H1 (cell line): ENCODE data around the gene IGSF23. TPM values are rescaled to one million over a fixed set of nuclear protein-coding genes. Genes with fewer than 3 reads are reported as not detected.

Source experiments
- CTCF ChIA-PET: fragments of 300-600 bp; sonication (Branson Sonifier 250); formaldehyde crosslinking; loops from one replicate; lab custom pipeline; 2021; ENCODE audit not compliant: partially characterized antibody; lab: Charles Lee
- POLR2A ChIA-PET: fragments of 300-600 bp; sonication (Branson Sonifier 250); formaldehyde crosslinking; loops from one replicate; lab custom pipeline; 2021; ENCODE audit warnings: inconsistent platforms; ENCODE audit not compliant: partially characterized antibody; lab: Charles Lee
- DNase-seq, 2 experiments: peaks; one replicate each; pipeline versions ENCODE4 v3.0.0 to v3.0.0-alpha.2; 2010 to 2022; ENCODE audit warnings: low spot score in 2 of 2, low read depth in 1 of 2, mixed read lengths in 1 of 2
- FAIRE-seq: peaks from 2 replicates; lab custom pipeline; 2011; peaks lifted over from hg19 to GRCh38; lab: Jason Lieb, UNC
- H2AFZ ChIP-seq: 2 replicates; pipeline ENCODE4 v1.8.1; 2012; ENCODE audit warnings: low read length, inconsistent platforms
- H2AK5ac ChIP-seq: 2 replicates; pipeline ENCODE4 v1.6.1; 2013; ENCODE audit warnings: low read depth, low read length
- H2BK120ac ChIP-seq: replicated peaks from 2 replicates; pipeline ENCODE3; 2013; ENCODE audit warnings: low read depth, low read length, inconsistent platforms
- H2BK12ac ChIP-seq: 2 replicates; pipeline ENCODE4 v1.6.1; 2013; ENCODE audit warnings: low read depth, low read length
- H2BK15ac ChIP-seq: 2 replicates; pipeline ENCODE4 v1.6.1; 2013; ENCODE audit warnings: low read length
- H2BK20ac ChIP-seq: 2 replicates; pipeline ENCODE4 v1.6.1; 2013; ENCODE audit warnings: low read length
- H2BK5ac ChIP-seq: 2 replicates; pipeline ENCODE4 v1.6.1; 2013; ENCODE audit warnings: low read depth, low read length
- H3K14ac ChIP-seq: 2 replicates; pipeline ENCODE4 v1.6.1; 2013; ENCODE audit warnings: inconsistent platforms; ENCODE audit not compliant: insufficient read length
- H3K18ac ChIP-seq: 2 replicates; pipeline ENCODE4 v1.6.1; 2013; ENCODE audit warnings: low read length; ENCODE audit errors: extremely low read depth
- H3K23ac ChIP-seq: 2 replicates; pipeline ENCODE4 v1.6.1; 2013; ENCODE audit warnings: inconsistent platforms; ENCODE audit not compliant: insufficient read length
- H3K23me2 ChIP-seq: 2 replicates; pipeline ENCODE4 v1.6.1; 2013; ENCODE audit warnings: low read depth, low read length
- H3K27ac ChIP-seq: 2 replicates; pipeline ENCODE4 v1.6.1; 2011; ENCODE audit warnings: low read depth, low read length, inconsistent platforms
- H3K27me3 ChIP-seq, 4 experiments: replicated peaks in 1 of 4; 1 replicate in 1 of 4; 2 replicates in 3 of 4; pipeline versions ENCODE4 v1.6.1 to v1.8.1; 2011 to 2013; ENCODE audit warnings: low read length in 3 of 4, mild to moderate bottlenecking in 3 of 4, inconsistent platforms in 2 of 4, mixed read lengths in 2 of 4, moderate library complexity in 1 of 4; ENCODE audit not compliant: control insufficient read depth in 3 of 4, insufficient read depth in 3 of 4; ENCODE audit errors: extremely low read depth in 1 of 4
- H3K36me3 ChIP-seq, 4 experiments: 2 replicates each; pipeline versions ENCODE4 v1.6.1 to v1.8.1; 2011 to 2013; ENCODE audit warnings: mild to moderate bottlenecking in 4 of 4, low read length in 3 of 4, moderate library complexity in 2 of 4, control low read depth in 1 of 4, inconsistent platforms in 1 of 4; ENCODE audit not compliant: insufficient read depth in 4 of 4, control insufficient read depth in 2 of 4
- H3K4ac ChIP-seq: replicated peaks from 2 replicates; pipeline ENCODE3; 2013; ENCODE audit warnings: low read length, low read depth, mixed read lengths, inconsistent platforms; ENCODE audit not compliant: insufficient read length
- H3K4me1 ChIP-seq, 4 experiments: replicated peaks in 1 of 4; 1 replicate in 1 of 4; 2 replicates in 3 of 4; pipeline versions ENCODE4 v1.6.1 to v1.8.1; 2011 to 2013; ENCODE audit warnings: low read length in 3 of 4, inconsistent platforms in 2 of 4, mixed read lengths in 1 of 4; ENCODE audit not compliant: insufficient read depth in 4 of 4, control insufficient read depth in 3 of 4
- H3K4me2 ChIP-seq, 2 experiments: 2 replicates each; pipeline versions ENCODE4 v1.6.1 to v1.8.1; 2011 to 2013; ENCODE audit warnings: low read depth in 2 of 2, low read length in 2 of 2, control low read depth in 1 of 2, inconsistent platforms in 1 of 2, mild to moderate bottlenecking in 1 of 2; ENCODE audit not compliant: insufficient read depth in 1 of 2
- H3K4me3 ChIP-seq, 4 experiments: fragments of 200-600, 300-600 bp in 1 of 4; sonication (generic), shearing (Covaris generic), sonication (Bioruptor Twin) in 1 of 4; 2 replicates each; pipeline versions ENCODE4 v1.5.1 to v1.8.1; 2011 to 2016; ENCODE audit warnings: low read length in 4 of 4, low read depth in 3 of 4, control low read depth in 2 of 4, inconsistent platforms in 2 of 4, mild to moderate bottlenecking in 2 of 4, mixed read lengths in 1 of 4, moderate library complexity in 1 of 4; ENCODE audit not compliant: insufficient read depth in 2 of 4; ENCODE audit errors: extremely low read depth in 1 of 4
- H3K56ac ChIP-seq: replicated peaks from 2 replicates; pipeline ENCODE3; 2013; ENCODE audit warnings: low read depth, mild to moderate bottlenecking, mixed read lengths, low read length, inconsistent platforms; ENCODE audit not compliant: insufficient read length
- H3K79me1 ChIP-seq: 2 replicates; pipeline ENCODE4 v1.6.1; 2013; ENCODE audit warnings: low read depth, low read length, control low read depth
- H3K79me2 ChIP-seq, 2 experiments: 2 replicates each; pipeline versions ENCODE4 v1.6.1 to v1.8.1; 2012 to 2013; ENCODE audit warnings: low read length in 2 of 2, mild to moderate bottlenecking in 2 of 2, inconsistent platforms in 1 of 2; ENCODE audit not compliant: insufficient read depth in 2 of 2, control insufficient read depth in 1 of 2
- H3K9ac ChIP-seq, 4 experiments: replicated peaks in 1 of 4; 1 replicate in 1 of 4; 2 replicates in 3 of 4; pipeline versions ENCODE4 v1.6.1 to v1.8.1; 2011 to 2013; ENCODE audit warnings: low read depth in 3 of 4, low read length in 3 of 4, control low read depth in 2 of 4, mild to moderate bottlenecking in 2 of 4, moderate library complexity in 2 of 4, inconsistent platforms in 1 of 4; ENCODE audit errors: extremely low read depth in 1 of 4
- H3K9me3 ChIP-seq, 2 experiments: 2 replicates each; pipeline versions ENCODE4 v1.6.1 to v1.8.1; 2012 to 2013; ENCODE audit warnings: mild to moderate bottlenecking in 2 of 2, moderate library complexity in 2 of 2, control low read depth in 1 of 2, inconsistent platforms in 1 of 2, low read depth in 1 of 2, low read length in 1 of 2, mixed read lengths in 1 of 2; ENCODE audit not compliant: insufficient read depth in 2 of 2
- H4K20me1 ChIP-seq, 2 experiments: replicated peaks in 1 of 2; 2 replicates each; pipeline versions ENCODE3 to v1.8.1; 2011 to 2013; ENCODE audit warnings: inconsistent platforms in 2 of 2, low read length in 2 of 2, mild to moderate bottlenecking in 1 of 2; ENCODE audit not compliant: insufficient read depth in 2 of 2, control insufficient read depth in 1 of 2
- H4K5ac ChIP-seq: 2 replicates; pipeline ENCODE4 v1.6.1; 2013; ENCODE audit warnings: low read length, low read depth, mixed read lengths, inconsistent platforms; ENCODE audit not compliant: insufficient read length
- H4K8ac ChIP-seq: 2 replicates; pipeline ENCODE4 v1.8.0; 2013; ENCODE audit warnings: mild to moderate bottlenecking, moderate library complexity, low read length, inconsistent platforms; ENCODE audit not compliant: insufficient read depth; ENCODE audit errors: extremely low read depth
- H4K91ac ChIP-seq: replicated peaks from 2 replicates; pipeline ENCODE3; 2013; ENCODE audit warnings: low read length, mixed read lengths, inconsistent platforms; ENCODE audit not compliant: insufficient read length
- EP300 ChIP-seq, 2 experiments: IDR thresholded peaks; 1 replicate in 1 of 2; 2 replicates in 1 of 2; pipeline ENCODE4 v1.6.1; 2011 to 2012; ENCODE audit warnings: low read depth in 2 of 2, low read length in 2 of 2, mild to moderate bottlenecking in 2 of 2, borderline replicate concordance in 1 of 2, inconsistent platforms in 1 of 2, moderate library complexity in 1 of 2
- KDM4A ChIP-seq: IDR thresholded peaks from one replicate; pipeline ENCODE4 v1.7.1; 2012; ENCODE audit warnings: low read depth, mild to moderate bottlenecking, moderate library complexity, low read length, inconsistent platforms; ENCODE audit not compliant: severe bottlenecking
- NANOG ChIP-seq: IDR thresholded peaks from 2 replicates; pipeline ENCODE4 v1.6.1; 2011; ENCODE audit warnings: low read length, low read depth, mild to moderate bottlenecking, inconsistent platforms; ENCODE audit not compliant: insufficient read depth, poor library complexity, severe bottlenecking
- NRF1 ChIP-seq: IDR thresholded peaks from 2 replicates; pipeline ENCODE4 v1.6.1; 2011; ENCODE audit warnings: mild to moderate bottlenecking, low read depth, low read length, improper control_type of control experiment
- POU5F1 ChIP-seq: IDR thresholded peaks from 2 replicates; pipeline ENCODE4 v1.6.1; 2011; ENCODE audit warnings: low read depth, mild to moderate bottlenecking, low read length, moderate library complexity
- RAD21 ChIP-seq, 2 experiments: IDR thresholded peaks in 1 of 2; conservative IDR thresholded peaks in 1 of 2; 2 replicates each; pipeline ENCODE4 v1.6.1; 2011; ENCODE audit warnings: low read depth in 2 of 2, low read length in 2 of 2, improper control_type of control experiment in 1 of 2, inconsistent platforms in 1 of 2, mild to moderate bottlenecking in 1 of 2, moderate library complexity in 1 of 2
- SIX5 ChIP-seq: IDR thresholded peaks from 2 replicates; pipeline ENCODE4 v1.6.1; 2011; ENCODE audit warnings: mild to moderate bottlenecking, low read depth, low read length
- WGBS, 2 experiments: shearing (Covaris generic) in 1 of 2; methylation state at CpG; one replicate each; pipeline versions ENCODE4 v1.1.6 to v1.1.7; 2013 to 2015; ENCODE audit warnings: low lambda C conversion rate in 2 of 2, mixed read lengths in 2 of 2, inconsistent platforms in 1 of 2, low coverage in 1 of 2, missing lambda C conversion rate in 1 of 2; ENCODE audit not compliant: insufficient replicate concordance in 2 of 2, insufficient coverage in 1 of 2, insufficient read length in 1 of 2; ENCODE audit errors: extremely low coverage in 1 of 2, missing lambda C conversion rate in 1 of 2; 5-methylcytosine and 5-hydroxymethylcytosine counted together
- polyA plus RNA-seq, 7 experiments: library from polyadenylated mRNA; depleted of rRNA in 3 of 7; stranded (reverse) in 5 of 7; unstranded in 2 of 7; fragments of >200 nt in 5 of 7; fragments of 200-250 nt in 2 of 7; gene quantifications; 1 replicate in 5 of 7; 2 replicates in 1 of 7; 4 replicates in 1 of 7; pipeline versions ENCODE4 v1.2.1 to v1.2.3, GENCODE V29; 2011 to 2013; ENCODE audit warnings: missing spikeins in 2 of 7, mixed read lengths in 2 of 7
- total RNA-seq: library from RNA; stranded (reverse); fragmentation: NEBNext Ultra II Directional; extraction: Animal tissue kit (Norgen Biotek cat#: 25700); gene quantifications from 2 replicates; pipeline ENCODE4 v1.2.1, GENCODE V29; 2021
- TF ChIP-seq, protein P1 (sequence below): IDR thresholded peaks from 2 replicates; pipeline ENCODE4 v1.6.1; 2012; ENCODE audit warnings: inconsistent platforms
- TF ChIP-seq, protein P2 (sequence below): IDR thresholded peaks from 2 replicates; pipeline ENCODE4 v1.6.1; 2012; ENCODE audit warnings: inconsistent platforms

The IGSF23 gene
- total and polyA plus RNA-seq, 2 of the 8 experiments (the other 6 are each of a cell fraction or from before 2014, with no cell fraction given), result not detected

DNA sequence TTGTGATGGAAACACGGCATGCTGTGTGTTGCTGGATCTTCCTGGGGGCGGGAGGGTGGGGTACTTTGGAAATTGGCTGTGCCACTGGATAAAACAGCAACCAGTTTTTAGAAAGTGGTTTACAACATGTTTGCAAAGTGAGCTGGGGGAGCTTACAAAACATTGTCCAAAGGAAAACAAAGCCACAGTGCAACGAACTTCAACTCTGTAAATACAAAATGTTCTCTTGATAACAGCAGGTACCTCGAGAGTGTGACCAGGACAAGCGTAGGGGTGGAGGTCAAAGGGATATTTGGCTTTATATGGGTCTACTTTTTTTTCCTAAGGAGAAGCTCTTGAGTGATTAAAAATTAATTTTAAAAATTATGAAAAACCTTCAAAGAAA lies 2.5 kb downstream of the IGSF23 start:
- no peak for FAIRE-seq
- CTCF ChIA-PET, result interaction anchor here (0.9 to 1.7 kb wide), 4 partner anchors 27 to 45 kb away, joined by 3 to 7 read pairs (median 5); no protein-coding TSS in a partner anchor

More for the DNA sequence above, 2.5 kb downstream of the IGSF23 start:
- no peak overlapping the region for H4K5ac ChIP-seq
- no peaks in the 10 kb centered on the region for H4K20me1 ChIP-seq
- no peak overlapping the region for H2BK15ac ChIP-seq
- H3K56ac ChIP-seq, result no peak overlapping the region
- H3K23me2 ChIP-seq, result no peaks in the 10 kb centered on the region
- H3K4me2 ChIP-seq, result no peak overlapping the region; a peak in 1 of 4 replicates
- WGBS, 2 experiments, result 64% methylated on average over 5 of the region's 5 CpGs; no CpG with 5 or more reads in 1 of the 2 experiments
- H3K23ac ChIP-seq, result no peak overlapping the region
- H2AK5ac ChIP-seq, result no peak overlapping the region
- no peaks in the 10 kb centered on the region for H3K4me1 ChIP-seq
- no peak overlapping the region for H2BK5ac ChIP-seq
- H3K79me2 ChIP-seq, result no peaks in the 10 kb centered on the region
- no peak overlapping the region for H2BK120ac ChIP-seq
- H2BK12ac ChIP-seq, result no peak overlapping the region
- no peak overlapping the region for H2BK20ac ChIP-seq
- H3K9ac ChIP-seq, result no peak overlapping the region
- no peaks in the 10 kb centered on the region for H3K79me1 ChIP-seq
- no peak for DNase-seq
- H3K4ac ChIP-seq, result no peak overlapping the region
- H3K36me3 ChIP-seq, result no peaks in the 10 kb centered on the region
- TF ChIP-seq RAD21 (IDR thresholded peaks at IDR 0.05 in 1 of 2, conservative IDR thresholded peaks at IDR 0.05 in 1 of 2; ENCODE audit: low read depth in 2 of 2, low read length in 2 of 2), result no peak
- no peak for TF ChIP-seq KDM4A
- TF ChIP-seq, protein P1, sequence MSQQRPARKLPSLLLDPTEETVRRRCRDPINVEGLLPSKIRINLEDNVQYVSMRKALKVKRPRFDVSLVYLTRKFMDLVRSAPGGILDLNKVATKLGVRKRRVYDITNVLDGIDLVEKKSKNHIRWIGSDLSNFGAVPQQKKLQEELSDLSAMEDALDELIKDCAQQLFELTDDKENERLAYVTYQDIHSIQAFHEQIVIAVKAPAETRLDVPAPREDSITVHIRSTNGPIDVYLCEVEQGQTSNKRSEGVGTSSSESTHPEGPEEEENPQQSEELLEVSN, result no peak
- no peak for TF ChIP-seq POU5F1
- TF ChIP-seq EP300 (IDR thresholded peaks at IDR 0.05; ENCODE audit: borderline replicate concordance in 1 of 2, low read depth in 2 of 2, low read length in 2 of 2), result no peak
- TF ChIP-seq, protein P2, sequence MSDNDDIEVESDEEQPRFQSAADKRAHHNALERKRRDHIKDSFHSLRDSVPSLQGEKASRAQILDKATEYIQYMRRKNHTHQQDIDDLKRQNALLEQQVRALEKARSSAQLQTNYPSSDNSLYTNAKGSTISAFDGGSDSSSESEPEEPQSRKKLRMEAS, result no peak
- no peak for TF ChIP-seq NANOG
- TF ChIP-seq SIX5, result no peak
- TF ChIP-seq NRF1, result no peak
- no peak overlapping the region for H3K18ac ChIP-seq
- no peak overlapping the region for H3K4me3 ChIP-seq
- H4K91ac ChIP-seq, result no peak overlapping the region
- POLR2A ChIA-PET, result interaction anchor here (0.6 kb wide), 1 partner anchor 57 kb away, joined by 4 read pairs; no protein-coding TSS in a partner anchor
- H3K14ac ChIP-seq, result no peak overlapping the region
- H4K8ac ChIP-seq, result no peak overlapping the region
- no peak overlapping the region for H3K27ac ChIP-seq
- no peaks in the 10 kb centered on the region for H3K27me3 ChIP-seq
- H3K9me3 ChIP-seq, result no peaks in the 10 kb centered on the region
- no peak overlapping the region for H2AFZ ChIP-seq
